CD4-positive, alpha-beta T cell treated with Interleukin-4 for 4 hours (primary cell): ENCODE measurements around the gene PROS1.
"Not testable (repeated sequence)": the region's sequence is repeated elsewhere in the genome, so short reads cannot be mapped to it uniquely, and the experiment has no call there.

Experiments
- DNase-seq: peaks from one replicate; pipeline ENCODE4 v3.0.0-alpha.2; 2020

The PROS1 gene

GRCh38 chr3:93965106-93965505 lies 8.6 kb downstream of the PROS1 start:
- not testable (repeated sequence) for DNase-seq

GRCh38 chr3:93962798-93963197 lies 10.9 kb downstream of the PROS1 start:
- DNase-seq: no peak

GRCh38 chr3:93961489-93961888 lies 12.2 kb downstream of the PROS1 start:
- DNase-seq: no peak

- DNase-seq: no peak
These were observed 12.7 kb downstream of the PROS1 start for GRCh38 chr3:93961026-93961425.

- DNase-seq: not testable (repeated sequence)
These were observed 23.7 kb downstream of the PROS1 start for GRCh38 chr3:93949958-93950357.

GRCh38 chr3:93937485-93937884 lies 36.2 kb downstream of the PROS1 start:
- not testable (repeated sequence) for DNase-seq

GRCh38 chr3:93936549-93936948 lies 37.1 kb downstream of the PROS1 start:
- DNase-seq: no peak

- no peak for DNase-seq
These were observed 39.2 kb downstream of the PROS1 start for GRCh38 chr3:93934366-93935046.

GRCh38 chr3:93931597-93932229 lies 42.0 kb downstream of the PROS1 start:
- DNase-seq: no peak

- no peak for DNase-seq
These were observed 43.7 kb downstream of the PROS1 start for GRCh38 chr3:93930041-93930440.

- DNase-seq: no peak
These were observed 46.9 kb downstream of the PROS1 start for GRCh38 chr3:93926789-93927188.

GRCh38 chr3:93924491-93924890 lies 49.2 kb downstream of the PROS1 start:
- no peak for DNase-seq

- DNase-seq: no peak
These were observed 50.7 kb downstream of the PROS1 start for GRCh38 chr3:93923006-93923405.

GRCh38 chr3:93917546-93918029 lies 56.1 kb downstream of the PROS1 start:
- not testable (repeated sequence) for DNase-seq

- DNase-seq: not testable (repeated sequence)
These were observed 60.1 kb downstream of the PROS1 start for GRCh38 chr3:93913623-93914022.

- DNase-seq: no peak
These were observed 62.5 kb downstream of the PROS1 start for GRCh38 chr3:93911206-93911605.

- no peak for DNase-seq
These were observed 63.6 kb downstream of the PROS1 start for GRCh38 chr3:93910097-93910496.

- no peak for DNase-seq
These were observed 66.6 kb downstream of the PROS1 start for GRCh38 chr3:93907132-93907531.

- DNase-seq: no peak
These were observed 67.5 kb downstream of the PROS1 start for GRCh38 chr3:93906245-93906644.

- DNase-seq: no peak
These were observed 69.1 kb downstream of the PROS1 start for GRCh38 chr3:93904568-93904967.

GRCh38 chr3:93878250-93879017 lies 95.3 kb downstream of the PROS1 start:
- not testable (repeated sequence) for DNase-seq

GRCh38 chr3:93877427-93877826 lies 96.3 kb downstream of the PROS1 start:
- not testable (repeated sequence) for DNase-seq

- not testable (repeated sequence) for DNase-seq
These were observed 100.3 kb downstream of the PROS1 start for GRCh38 chr3:93873412-93873811.

GRCh38 chr3:93867425-93867824 lies 106.3 kb downstream of the PROS1 start:
- no peak for DNase-seq
